GM12878 (cell line): ENCODE data around the gene TMEM45A. TPM values are rescaled to one million over a fixed set of nuclear protein-coding genes. Genes with fewer than 3 reads are reported as not detected.

Experiments used
- ATAC-seq: fragments of 200-7000 bp; cut with Tn5 transposase; 3 replicates; pipeline ENCODE4 v1.9.1; 2020; ENCODE audit warnings: mild to moderate bottlenecking, moderate library complexity
- BruUV-seq: library from RNA; stranded (reverse); fragments of 400-500 nt; replicated peaks from 2 replicates; lab custom pipeline; 2021; lab: Mats Ljungman, UMichigan
- CTCF ChIA-PET: fragments of 300-600 bp; sonication (Branson Sonifier 250); formaldehyde crosslinking; extraction: SDS; loops from one replicate; lab custom pipeline; 2021; ENCODE audit warnings: inconsistent platforms; lab: Yijun Ruan, JAX
- POLR2A ChIA-PET: fragments of 350-600 bp; formaldehyde crosslinking; extraction: SDS; loops from one replicate; lab custom pipeline; 2021; ENCODE audit warnings: inconsistent platforms; lab: Charles Lee
- RAD21 ChIA-PET: fragments of 300-600 bp; sonication (Branson Sonifier 250); formaldehyde crosslinking; loops from one replicate; lab custom pipeline; 2023; ENCODE audit warnings: antibody characterized with exemption; ENCODE audit not compliant: unreplicated experiment; lab: Charles Lee
- SMC1A ChIA-PET: fragments of 300-600 bp; sonication (Branson Sonifier 250); formaldehyde crosslinking; loops from one replicate; lab custom pipeline; 2023; ENCODE audit not compliant: unreplicated experiment, uncharacterized antibody; lab: Charles Lee
- DNase-seq: peaks from one replicate; pipeline ENCODE4 v3.0.0-alpha.2; 2011; ENCODE audit warnings: low read depth, low spot score
- FAIRE-seq: peaks from 3 replicates; lab custom pipeline; 2011; peaks lifted over from hg19 to GRCh38; lab: Jason Lieb, UNC
- H2AFZ ChIP-seq: 2 replicates; pipeline ENCODE4 v1.6.0; 2011; ENCODE audit warnings: low read depth, low read length, control low read depth; ENCODE audit not compliant: control insufficient read depth
- H3K27ac ChIP-seq: 2 replicates; pipeline ENCODE4 v1.5.1; 2011; ENCODE audit warnings: control low read depth; ENCODE audit not compliant: control insufficient read depth, insufficient read depth
- H3K27me3 ChIP-seq, 2 experiments: replicated peaks in 1 of 2; 2 replicates each; pipeline versions ENCODE4 v1.6.0 to v1.6.1; 2011; ENCODE audit warnings: low read length in 1 of 2; ENCODE audit not compliant: control insufficient read depth in 2 of 2, insufficient read depth in 2 of 2
- H3K36me3 ChIP-seq, 2 experiments: 2 replicates each; pipeline ENCODE4 v1.5.1; 2011; ENCODE audit warnings: low read length in 1 of 2; ENCODE audit not compliant: control insufficient read depth in 2 of 2, insufficient read depth in 2 of 2
- H3K4me1 ChIP-seq: 2 replicates; pipeline ENCODE4 v1.6.1; 2011; ENCODE audit warnings: mild to moderate bottlenecking, low read length, moderate library complexity, mixed read lengths; ENCODE audit not compliant: control insufficient read depth, insufficient read depth
- H3K4me2 ChIP-seq: 2 replicates; pipeline ENCODE4 v1.6.0; 2011; ENCODE audit warnings: control low read depth; ENCODE audit not compliant: control insufficient read depth, insufficient read depth
- H3K4me3 ChIP-seq: fragments of 200-600 bp; sonication (generic); 2 replicates; pipeline ENCODE4 v1.5.1; 2016
- H3K79me2 ChIP-seq: 2 replicates; pipeline ENCODE4 v1.6.0; 2011; ENCODE audit warnings: low read length; ENCODE audit not compliant: control insufficient read depth, insufficient read depth
- H3K9ac ChIP-seq: 2 replicates; pipeline ENCODE4 v1.8.0; 2011; ENCODE audit warnings: low read length, control low read depth, mixed read lengths; ENCODE audit not compliant: control insufficient read depth, insufficient read depth
- H3K9me3 ChIP-seq: replicated peaks from 3 replicates; pipeline ENCODE4 v1.5.1; 2011; ENCODE audit warnings: mild to moderate bottlenecking, low read length; ENCODE audit not compliant: control insufficient read depth, insufficient read depth
- H4K20me1 ChIP-seq: 2 replicates; pipeline ENCODE4 v1.6.0; 2011; ENCODE audit not compliant: control insufficient read depth, insufficient read depth
- ATF7 ChIP-seq: fragments of 450-650 bp; IDR thresholded peaks from 2 replicates; pipeline ENCODE4 v1.6.1; 2016; ENCODE audit warnings: low read depth, mild to moderate bottlenecking
- BCL11A ChIP-seq: IDR thresholded peaks from 2 replicates; pipeline ENCODE4 v1.6.1; 2011; ENCODE audit warnings: low read depth, low read length
- CEBPB ChIP-seq, 2 experiments: fragments of 150-350 bp in 1 of 2; IDR thresholded peaks; 2 replicates each; pipeline ENCODE4 v1.6.1; 2012 to 2014; ENCODE audit warnings: low read depth in 2 of 2, low read length in 2 of 2, borderline replicate concordance in 1 of 2, inconsistent platforms in 1 of 2
- CHD1 ChIP-seq: IDR thresholded peaks from 2 replicates; pipeline ENCODE4 v1.6.1; 2012; ENCODE audit warnings: low read depth, low read length, improper control_type of control experiment
- CHD4 ChIP-seq: fragments of 200-600 bp; sonication (generic); IDR thresholded peaks from 2 replicates; pipeline ENCODE4 v1.6.1; 2016; ENCODE audit warnings: mild to moderate bottlenecking
- DPF2 ChIP-seq: fragments of 450-650 bp; IDR thresholded peaks from 2 replicates; pipeline ENCODE4 v1.6.1; 2017; ENCODE audit warnings: mild to moderate bottlenecking
- ESRRA ChIP-seq: IDR thresholded peaks from 2 replicates; pipeline ENCODE4 v1.6.1; 2012; ENCODE audit warnings: mild to moderate bottlenecking, low read length, improper control_type of control experiment
- HDAC6 ChIP-seq: fragments of 200-600 bp; sonication (generic); IDR thresholded peaks from one replicate; pipeline ENCODE4 v1.8.0; 2017; ENCODE audit warnings: antibody characterized with exemption; ENCODE audit not compliant: unreplicated experiment
- IKZF1 ChIP-seq: fragments of 450-650 bp; conservative IDR thresholded peaks from 2 replicates; pipeline ENCODE4 v1.6.1; 2017; ENCODE audit warnings: antibody characterized with exemption, mild to moderate bottlenecking
- IRF5 ChIP-seq: fragments of 450-650 bp; IDR thresholded peaks from 2 replicates; pipeline ENCODE4 v1.6.1; 2017; ENCODE audit warnings: borderline replicate concordance
- NBN ChIP-seq: fragments of 450-650 bp; IDR thresholded peaks from 2 replicates; pipeline ENCODE4 v1.6.1; 2016
- NFXL1 ChIP-seq: fragments of 450-650 bp; IDR thresholded peaks from 2 replicates; pipeline ENCODE4 v1.6.1; 2017; ENCODE audit warnings: antibody characterized with exemption, mild to moderate bottlenecking, borderline replicate concordance
- NFYA ChIP-seq: IDR thresholded peaks from 2 replicates; pipeline ENCODE4 v1.6.1; 2011; ENCODE audit warnings: low read depth, mild to moderate bottlenecking, low read length, improper control_type of control experiment, borderline replicate concordance
- NR2F1 ChIP-seq: fragments of 450-650 bp; conservative IDR thresholded peaks from 2 replicates; pipeline ENCODE4 v1.6.1; 2017; ENCODE audit warnings: mild to moderate bottlenecking
- NRF1 ChIP-seq: conservative IDR thresholded peaks from 2 replicates; pipeline ENCODE4 v1.6.1; 2011; ENCODE audit warnings: mild to moderate bottlenecking, low read depth, low read length, improper control_type of control experiment
- PAX5 ChIP-seq: IDR thresholded peaks from 2 replicates; pipeline ENCODE4 v1.6.1; 2011; ENCODE audit warnings: low read depth, low read length, borderline replicate concordance
- PKNOX1 ChIP-seq: fragments of 450-650 bp; IDR thresholded peaks from 2 replicates; pipeline ENCODE4 v1.6.1; 2016; ENCODE audit warnings: mild to moderate bottlenecking
- POLR2AphosphoS5 ChIP-seq: IDR thresholded peaks from 2 replicates; pipeline ENCODE4 v1.6.1; 2011; ENCODE audit warnings: mild to moderate bottlenecking, low read length, inconsistent platforms
- RAD51 ChIP-seq: fragments of 450-650 bp; IDR thresholded peaks from 2 replicates; pipeline ENCODE4 v1.6.1; 2016; ENCODE audit warnings: moderate library complexity, mild to moderate bottlenecking, inconsistent platforms
- RCOR1 ChIP-seq: conservative IDR thresholded peaks from 2 replicates; pipeline ENCODE4 v1.6.1; 2012; ENCODE audit warnings: low read depth, low read length, improper control_type of control experiment
- SIN3A ChIP-seq: IDR thresholded peaks from 2 replicates; pipeline ENCODE4 v1.6.1; 2012; ENCODE audit warnings: low read depth, low read length, improper control_type of control experiment
- SMAD1 ChIP-seq: fragments of 450-650 bp; IDR thresholded peaks from 2 replicates; pipeline ENCODE4 v1.6.1; 2018; ENCODE audit warnings: mild to moderate bottlenecking, low read depth; ENCODE audit not compliant: partially characterized antibody
- SMC3 ChIP-seq: IDR thresholded peaks from 2 replicates; pipeline ENCODE4 v1.6.1; 2011; ENCODE audit warnings: low read length, improper control_type of control experiment, borderline replicate concordance
- USF2 ChIP-seq: IDR thresholded peaks from 2 replicates; pipeline ENCODE4 v1.6.1; 2011; ENCODE audit warnings: low read depth, low read length, improper control_type of control experiment, borderline replicate concordance
- YY1 ChIP-seq: IDR thresholded peaks from 2 replicates; pipeline ENCODE4 v1.6.1; 2011; ENCODE audit warnings: low read depth, mild to moderate bottlenecking, low read length
- WGBS: methylation state at CpG from one replicate; pipeline ENCODE4 v1.1.6; 2016; ENCODE audit warnings: low lambda C conversion rate; ENCODE audit not compliant: insufficient replicate concordance, insufficient coverage; ENCODE audit errors: missing lambda C conversion rate; 5-methylcytosine and 5-hydroxymethylcytosine counted together
- in situ Hi-C: fragments of 300-500 bp; cut with MboI; formaldehyde crosslinking; loops from 9 replicates; pipeline ENCODE4 v1.14.3; 2018; ENCODE audit warnings: mixed read lengths
- intact Hi-C: fragments of 100-400 bp; cut with micrococcal nuclease; formaldehyde crosslinking; loops from one replicate; pipeline ENCODE4 v1.14.2; 2022; ENCODE audit not compliant: unreplicated experiment
- polyA plus RNA-seq, 11 experiments: library from polyadenylated mRNA; depleted of rRNA in 4 of 11; unstranded in 6 of 11; stranded (reverse) in 5 of 11; fragments of >200 nt; fragmentation: Nextera tagmentation in 4 of 11; fragmentation: Illumina TruSeq in 1 of 11; extraction: Ambion mirVana in 4 of 11; extraction: Trizol in 1 of 11; gene quantifications; 1 replicate in 1 of 11; 2 replicates in 10 of 11; pipeline versions ENCODE4 v1.2.1 to v1.2.3, GENCODE V29; 2011 to 2016; ENCODE audit warnings: inconsistent platforms in 2 of 11, missing spikeins in 2 of 11, low read depth in 1 of 11
- total RNA-seq, 4 experiments: library from RNA; depleted of rRNA in 3 of 4; stranded (reverse); fragments of >200 nt in 3 of 4; fragmentation: Illumina TruSeq in 1 of 4; extraction: Trizol in 1 of 4; gene quantifications; 2 replicates each; pipeline versions ENCODE4 v1.2.1 to v1.2.3, GENCODE V29; 2013 to 2021

TMEM45A gene
- total and polyA plus RNA-seq, 10 of the 15 experiments (the other 5 are each of a cell fraction or from before 2014, with no cell fraction given): 0.34 to 5.3 (median 0.83) TPM

- ChIA-PET RAD21 (interaction anchor here (0.5 to 7.7 kb wide), 64 partner anchors 8 to 1130 kb away, joined by 3 to 231 read pairs (median 4); partner anchors contain the start of genes ADGRG7, LNP1, TMEM45A and TOMM70), POLR2A (interaction anchor here (0.7 to 1.8 kb wide), 3 partner anchors 127 to 172 kb away, joined by 3 to 7 read pairs (median 6); no protein-coding TSS in a partner anchor), CTCF (interaction anchor here (0.5 to 10.3 kb wide), 86 partner anchors 8 to 1228 kb away, joined by 3 to 462 read pairs (median 4); partner anchors contain the start of genes TFG, TMEM45A and TOMM70), SMC1A (interaction anchor here (0.6 to 10.6 kb wide), 71 partner anchors 9 to 734 kb away, joined by 3 to 279 read pairs (median 4); partner anchors contain the start of genes LNP1, TMEM45A and TOMM70)
- H3K27ac ChIP-seq: no peak overlapping the region
- H3K4me2 ChIP-seq: no peak overlapping the region
- no peaks in the 10 kb centered on the region for H3K36me3 ChIP-seq
- DNase-seq: peak; percentile 35
- H3K9me3 ChIP-seq: peaks cover 9% of the 10 kb centered on the region; the same call in 2 of the 3 replicates
- in situ Hi-C loops (loop anchor here (5.0 kb wide), 1 partner anchor 129 kb away; no protein-coding TSS in a partner anchor), intact Hi-C loops (loop anchor here (1.0 to 10.0 kb wide), 6 partner anchors 127 to 732 kb away; no protein-coding TSS in a partner anchor)
- peak; percentile 95 for ATAC-seq
- no TSS peak for BruUV-seq
- no peak overlapping the region for H2AFZ ChIP-seq
- H4K20me1 ChIP-seq: no peaks in the 10 kb centered on the region
- no peak overlapping the region for H3K9ac ChIP-seq
- no peak overlapping the region for H3K4me3 ChIP-seq
- FAIRE-seq: peak; percentile 65
- no peaks in the 10 kb centered on the region for H3K27me3 ChIP-seq
- H3K79me2 ChIP-seq: no peaks in the 10 kb centered on the region
- 3% methylated on average over 3 of the region's 3 CpGs for WGBS
- H3K4me1 ChIP-seq: peaks cover 10% of the 10 kb centered on the region
- TF ChIP-seq POLR2AphosphoS5 (no peak), PKNOX1 (no peak), NFXL1 (no peak), PAX5 (no peak), IRF5 (no peak), IKZF1 (no peak), CHD1 (no peak), SMC3 (peak; percentile 91), BCL11A (no peak), DPF2 (no peak), RAD51 (no peak), ATF7 (no peak; the same call in 1 of the 2 replicates), NFYA (no peak), CEBPB (IDR thresholded peaks at IDR 0.05; ENCODE audit: borderline replicate concordance in 1 of 2, low read depth in 2 of 2, low read length in 2 of 2) (no peak), USF2 (no peak), NR2F1 (no peak), SMAD1 (no peak), RCOR1 (no peak), NBN (0 out of 2 replicates have a peak, but pooled peaks have one; percentile 29), YY1 (peak; percentile 49; the same call in 1 of the 2 replicates), NRF1 (no peak), CHD4 (no peak), SIN3A (no peak), ESRRA (no peak), HDAC6 (no peak)
Measured at GRCh38 chr3:100463002-100463401, 29.4 kb upstream of the TMEM45A start.
